NT2/D1 (cell line): ENCODE data around the gene SMARCAD1.

ENCODE experiments used
- DNase-seq: peaks from one replicate; pipeline ENCODE4 v3.0.0-alpha.2; 2011; ENCODE audit warnings: low read depth, low spot score
- H3K27me3 ChIP-seq: 2 replicates; pipeline ENCODE4 v1.6.0; 2011; ENCODE audit warnings: mild to moderate bottlenecking; ENCODE audit not compliant: insufficient read length, insufficient read depth
- H3K36me3 ChIP-seq: 2 replicates; pipeline ENCODE4 v1.6.1; 2011; ENCODE audit warnings: mild to moderate bottlenecking, low read length, mixed read lengths; ENCODE audit not compliant: insufficient read depth, insufficient read length
- H3K4me1 ChIP-seq: 2 replicates; pipeline ENCODE4 v1.5.1; 2011; ENCODE audit not compliant: insufficient read depth, insufficient read length
- H3K4me3 ChIP-seq: 2 replicates; pipeline ENCODE4 v1.5.1; 2011; ENCODE audit warnings: low read depth; ENCODE audit not compliant: insufficient read length
- H3K9ac ChIP-seq: 2 replicates; pipeline ENCODE4 v1.6.0; 2011; ENCODE audit warnings: low read depth; ENCODE audit not compliant: insufficient read length
- H3K9me3 ChIP-seq: 2 replicates; pipeline ENCODE4 v1.5.1; 2011; ENCODE audit warnings: mild to moderate bottlenecking, low read length; ENCODE audit not compliant: insufficient read depth
- SUZ12 ChIP-seq: IDR thresholded peaks from 2 replicates; pipeline ENCODE4 v1.6.1; 2011; ENCODE audit not compliant: insufficient read length, insufficient read depth; ENCODE audit errors: extremely low read depth
- YY1 ChIP-seq: IDR thresholded peaks from 2 replicates; pipeline ENCODE4 v1.6.1; 2011; ENCODE audit not compliant: insufficient read length, insufficient read depth
- ZNF274 ChIP-seq: IDR thresholded peaks from 2 replicates; pipeline ENCODE4 v1.6.1; 2011; ENCODE audit warnings: mild to moderate bottlenecking, low read depth, low read length

SMARCAD1 gene

DNA sequence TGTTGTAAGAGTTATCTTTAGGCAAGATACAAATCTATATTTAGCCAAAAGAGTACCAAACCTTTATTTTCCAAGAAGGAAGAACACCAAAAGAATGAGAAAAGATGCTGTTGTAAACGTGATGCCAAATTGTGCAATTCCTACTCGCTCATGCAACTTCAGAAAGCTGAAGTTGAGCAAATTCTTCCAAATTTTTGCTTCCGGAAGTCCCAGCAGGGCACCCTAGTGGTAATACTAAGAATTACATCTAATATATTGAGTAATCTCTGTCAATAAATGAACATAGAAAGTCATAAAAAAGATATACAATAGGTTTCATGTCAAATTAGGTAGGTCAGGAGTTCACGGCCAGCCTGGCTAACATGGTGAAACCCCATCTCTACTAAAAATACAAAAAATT, 36.0 kb upstream of the SMARCAD1 start:
- Histone ChIP-seq H3K4me1 (no peaks in the 10 kb centered on the region), H3K27me3 (no peaks in the 10 kb centered on the region), H3K4me3 (no peak overlapping the region), H3K9ac (no peak overlapping the region), H3K36me3 (no peaks in the 10 kb centered on the region), H3K9me3 (peaks cover 5% of the 10 kb centered on the region; the same call in 1 of the 2 replicates)
- DNase-seq = no peak
- no peak for TF ChIP-seq YY1
- TF ChIP-seq SUZ12 = no peak
- TF ChIP-seq ZNF274 = no peak

DNA sequence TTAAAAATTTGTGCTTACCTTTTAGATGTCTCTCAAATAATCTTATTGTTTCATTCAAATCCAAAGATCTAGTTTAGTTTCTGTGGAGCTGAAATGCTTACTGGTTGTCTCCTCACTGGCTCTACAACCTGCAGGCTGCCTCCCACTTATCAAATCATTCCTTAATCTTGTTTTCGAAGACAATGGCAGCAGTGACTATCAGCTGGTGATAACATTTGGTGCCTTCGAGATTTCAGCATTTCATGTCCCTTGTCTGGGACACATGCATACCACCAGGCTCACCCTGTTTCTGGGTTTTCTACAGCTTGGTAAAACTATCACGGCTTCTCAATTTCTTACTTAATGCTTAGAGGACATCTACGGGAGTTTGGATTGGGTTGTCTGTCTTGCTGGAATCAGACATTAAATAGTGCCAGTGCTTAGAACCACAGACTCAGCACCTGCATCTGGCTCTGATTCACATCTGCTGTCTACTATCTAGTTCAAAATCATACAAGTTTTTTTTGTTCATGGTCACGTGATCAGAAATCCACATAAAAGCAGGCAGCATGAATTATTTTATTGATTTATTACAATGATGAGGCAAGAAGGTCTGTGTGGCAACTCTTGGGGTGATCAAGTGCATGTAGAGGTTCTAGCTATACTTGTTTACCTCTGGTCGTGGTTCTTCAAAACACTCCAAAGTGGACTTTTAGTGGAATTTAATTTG, 32.0 kb upstream of the SMARCAD1 start:
- Histone ChIP-seq H3K4me1 (no peaks in the 10 kb centered on the region), H3K4me3 (no peak overlapping the region), H3K9me3 (no peaks in the 10 kb centered on the region; the same call in 1 of the 2 replicates), H3K27me3 (no peaks in the 10 kb centered on the region), H3K36me3 (no peaks in the 10 kb centered on the region), H3K9ac (no peak overlapping the region)
- TF ChIP-seq ZNF274 (no peak), SUZ12 (no peak), YY1 (no peak)
- no peak for DNase-seq

DNA sequence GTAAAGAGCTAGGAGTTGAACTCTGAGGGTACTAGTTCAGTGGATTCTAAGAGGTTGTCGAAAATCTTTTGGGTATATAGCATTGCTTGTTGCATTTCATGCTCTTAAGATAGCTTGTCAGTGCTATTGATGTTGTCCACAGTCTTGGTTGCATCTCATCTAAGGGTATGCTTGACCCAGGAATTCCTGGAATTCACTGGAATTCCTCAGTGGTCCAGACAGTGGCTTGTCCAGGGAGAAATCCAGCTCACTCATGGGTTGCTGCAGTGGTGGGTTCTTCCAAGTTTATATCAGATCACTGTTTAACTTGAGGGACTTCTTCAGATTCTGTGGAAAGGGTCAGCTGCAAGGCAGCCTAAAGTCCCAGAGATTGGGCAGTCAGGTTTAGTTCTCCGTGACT, 29.8 kb upstream of the SMARCAD1 start:
- Histone ChIP-seq H3K9me3 (no peaks in the 10 kb centered on the region), H3K4me1 (no peaks in the 10 kb centered on the region), H3K36me3 (no peaks in the 10 kb centered on the region), H3K4me3 (no peak overlapping the region), H3K9ac (no peak overlapping the region), H3K27me3 (no peaks in the 10 kb centered on the region)
- DNase-seq = no peak
- TF ChIP-seq YY1 = no peak
- TF ChIP-seq ZNF274 = no peak
- no peak for TF ChIP-seq SUZ12

DNA sequence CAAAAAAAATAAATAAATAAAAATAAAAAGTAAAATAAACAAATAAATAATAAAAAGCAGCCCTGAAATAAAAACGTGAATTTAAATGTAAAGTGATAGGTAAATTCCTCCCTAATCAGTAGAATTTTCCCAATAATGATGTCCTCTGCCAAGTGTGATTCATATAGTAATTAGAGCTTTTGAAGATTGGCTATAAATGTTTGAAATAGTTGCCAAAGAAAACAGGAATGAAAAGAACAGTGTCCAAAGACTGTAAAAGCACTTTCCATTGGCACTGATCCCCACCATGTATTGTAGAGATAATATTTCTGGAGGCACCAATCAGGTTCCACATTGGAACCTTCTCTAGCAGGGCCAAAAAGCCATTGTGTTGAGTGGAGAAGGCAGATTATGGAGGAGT, 25.9 kb upstream of the SMARCAD1 start:
- no peaks in the 10 kb centered on the region for H3K36me3 ChIP-seq
- H3K27me3 ChIP-seq = no peaks in the 10 kb centered on the region
- TF ChIP-seq SUZ12 = no peak
- TF ChIP-seq ZNF274 = no peak
- no peak for TF ChIP-seq YY1
- H3K9me3 ChIP-seq = no peaks in the 10 kb centered on the region
- no peak overlapping the region for H3K4me3 ChIP-seq
- H3K4me1 ChIP-seq = no peaks in the 10 kb centered on the region
- DNase-seq = no peak
- H3K9ac ChIP-seq = no peak overlapping the region

DNA sequence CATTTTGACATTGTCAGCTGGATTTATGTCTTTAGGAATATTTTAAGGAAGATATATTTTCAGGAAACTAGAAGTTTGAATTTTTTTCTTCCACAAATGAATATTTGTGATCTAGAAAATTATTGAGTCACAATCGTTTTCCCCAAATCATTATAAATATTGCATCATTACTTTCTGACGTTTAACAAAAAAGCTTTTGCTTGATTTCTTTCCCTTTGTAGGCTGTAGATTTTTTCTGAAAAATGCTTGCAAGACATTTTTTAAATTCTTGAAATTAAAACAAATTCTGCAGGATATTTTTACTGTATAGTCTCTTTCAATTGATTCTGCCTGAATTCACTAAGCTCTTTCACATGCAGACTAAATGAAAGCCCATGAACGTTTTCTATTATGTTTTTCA, 4.9 kb upstream of the SMARCAD1 start:
- Histone ChIP-seq H3K4me3 (no peak overlapping the region), H3K4me1 (no peaks in the 10 kb centered on the region), H3K9ac (no peak overlapping the region), H3K36me3 (no peaks in the 10 kb centered on the region), H3K27me3 (no peaks in the 10 kb centered on the region), H3K9me3 (no peaks in the 10 kb centered on the region; the same call in none of the 2 replicates)
- TF ChIP-seq YY1 (no peak), SUZ12 (no peak), ZNF274 (no peak)
- no peak for DNase-seq

DNA sequence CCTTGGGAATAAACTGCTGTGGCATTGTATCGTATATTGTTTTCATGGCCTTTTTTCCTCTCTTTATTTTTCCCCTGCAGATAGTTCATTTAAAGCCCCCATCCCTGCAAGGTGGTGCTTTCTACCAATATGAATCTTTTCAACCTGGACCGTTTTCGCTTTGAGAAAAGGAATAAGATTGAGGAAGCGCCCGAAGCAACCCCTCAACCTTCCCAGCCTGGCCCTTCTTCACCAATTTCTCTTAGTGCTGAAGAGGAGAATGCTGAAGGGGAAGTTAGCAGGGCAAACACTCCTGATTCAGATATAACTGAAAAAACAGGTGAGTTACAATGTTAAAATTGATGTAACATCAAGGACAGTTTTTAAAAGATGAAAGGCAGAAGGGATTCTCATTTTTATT, 601 bp downstream of the SMARCAD1 start:
- peak overlapping the region; percentile 72 for H3K4me3 ChIP-seq
- H3K9me3 ChIP-seq = no peaks in the 10 kb centered on the region
- H3K9ac ChIP-seq = peak overlapping the region; percentile 91
- TF ChIP-seq SUZ12 (no peak), YY1 (no peak), ZNF274 (no peak)
- H3K4me1 ChIP-seq = no peaks in the 10 kb centered on the region
- H3K36me3 ChIP-seq = peaks cover 40% of the 10 kb centered on the region
- no peak for DNase-seq
- H3K27me3 ChIP-seq = no peaks in the 10 kb centered on the region

DNA sequence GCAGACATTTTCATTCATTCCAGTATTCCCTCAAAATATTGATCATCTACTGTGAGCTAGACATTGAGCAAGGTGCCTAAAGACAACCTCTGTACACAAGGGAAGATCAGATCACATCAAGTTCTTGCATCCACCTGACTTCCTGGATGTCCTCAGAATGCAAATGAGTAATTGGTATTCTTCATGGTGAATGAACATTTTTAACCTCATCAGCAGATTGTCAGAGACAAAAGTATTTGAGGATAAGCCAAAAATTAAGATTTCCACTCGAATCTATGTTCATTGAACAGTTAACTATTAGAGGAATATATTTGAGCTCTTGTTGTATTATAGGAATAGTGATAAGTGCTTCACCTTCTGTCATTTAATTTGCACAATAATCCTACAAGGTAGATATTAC, 1.3 kb downstream of the SMARCAD1 start:
- Histone ChIP-seq H3K36me3 (peaks cover 46% of the 10 kb centered on the region), H3K4me3 (peak overlapping the region; percentile 72), H3K9ac (no peak overlapping the region), H3K4me1 (no peaks in the 10 kb centered on the region), H3K27me3 (no peaks in the 10 kb centered on the region), H3K9me3 (no peaks in the 10 kb centered on the region)
- no peak for TF ChIP-seq YY1
- DNase-seq = no peak
